ENCODE results near the gene SLC10A3. TPM values are rescaled to one million over a fixed set of nuclear protein-coding genes. Genes with fewer than 3 reads are reported as not detected.

Gene SLC10A3
- polyA plus RNA-seq, 1 of the 3 experiments (the other 2 are of a cell fraction), result 29.7 TPM

DNA sequence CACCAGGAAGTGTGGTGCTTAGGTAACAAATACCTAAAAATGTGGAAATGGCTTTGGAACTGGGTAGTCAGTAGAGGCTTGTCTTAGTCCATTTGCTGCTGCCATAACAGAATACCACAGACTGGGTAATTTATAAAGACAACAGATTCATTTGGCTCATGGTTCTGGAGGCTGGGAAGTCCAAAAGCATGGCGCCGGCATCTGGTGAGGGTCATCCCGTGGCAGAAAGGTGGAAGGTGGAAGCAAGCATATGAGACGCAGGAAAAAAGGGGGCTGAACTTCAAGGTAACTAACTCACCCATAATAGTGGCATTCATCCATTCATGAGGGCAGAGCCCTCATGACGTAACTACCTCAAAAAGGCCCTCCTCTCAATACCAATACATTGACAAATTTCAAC, 19.0 kb upstream of the SLC10A3 start:
- no peaks in the 10 kb centered on the region for H3F3A ChIP-seq (replicated peaks; ENCODE audit: insufficient read depth)
- H3K4me1 ChIP-seq (ENCODE audit: control insufficient read depth in 1 of 2, insufficient read depth in 2 of 2, low read depth in 1 of 2, low read length in 1 of 2), result no peaks in the 10 kb centered on the region
- TF ChIP-seq MEF2A (IDR thresholded peaks at IDR 0.05; ENCODE audit: borderline replicate concordance, low read depth), result no peak
- TF ChIP-seq FOXJ3 (CRISPR knock-in tag; IDR thresholded peaks at IDR 0.05), result no peak
- TF ChIP-seq SMC3 (IDR thresholded peaks at IDR 0.05; ENCODE audit: low read depth, low read length), result no peak
- no peak for TF ChIP-seq RXRA (IDR thresholded peaks at IDR 0.05; ENCODE audit: borderline replicate concordance, low read depth)
- TF ChIP-seq, protein P1, sequence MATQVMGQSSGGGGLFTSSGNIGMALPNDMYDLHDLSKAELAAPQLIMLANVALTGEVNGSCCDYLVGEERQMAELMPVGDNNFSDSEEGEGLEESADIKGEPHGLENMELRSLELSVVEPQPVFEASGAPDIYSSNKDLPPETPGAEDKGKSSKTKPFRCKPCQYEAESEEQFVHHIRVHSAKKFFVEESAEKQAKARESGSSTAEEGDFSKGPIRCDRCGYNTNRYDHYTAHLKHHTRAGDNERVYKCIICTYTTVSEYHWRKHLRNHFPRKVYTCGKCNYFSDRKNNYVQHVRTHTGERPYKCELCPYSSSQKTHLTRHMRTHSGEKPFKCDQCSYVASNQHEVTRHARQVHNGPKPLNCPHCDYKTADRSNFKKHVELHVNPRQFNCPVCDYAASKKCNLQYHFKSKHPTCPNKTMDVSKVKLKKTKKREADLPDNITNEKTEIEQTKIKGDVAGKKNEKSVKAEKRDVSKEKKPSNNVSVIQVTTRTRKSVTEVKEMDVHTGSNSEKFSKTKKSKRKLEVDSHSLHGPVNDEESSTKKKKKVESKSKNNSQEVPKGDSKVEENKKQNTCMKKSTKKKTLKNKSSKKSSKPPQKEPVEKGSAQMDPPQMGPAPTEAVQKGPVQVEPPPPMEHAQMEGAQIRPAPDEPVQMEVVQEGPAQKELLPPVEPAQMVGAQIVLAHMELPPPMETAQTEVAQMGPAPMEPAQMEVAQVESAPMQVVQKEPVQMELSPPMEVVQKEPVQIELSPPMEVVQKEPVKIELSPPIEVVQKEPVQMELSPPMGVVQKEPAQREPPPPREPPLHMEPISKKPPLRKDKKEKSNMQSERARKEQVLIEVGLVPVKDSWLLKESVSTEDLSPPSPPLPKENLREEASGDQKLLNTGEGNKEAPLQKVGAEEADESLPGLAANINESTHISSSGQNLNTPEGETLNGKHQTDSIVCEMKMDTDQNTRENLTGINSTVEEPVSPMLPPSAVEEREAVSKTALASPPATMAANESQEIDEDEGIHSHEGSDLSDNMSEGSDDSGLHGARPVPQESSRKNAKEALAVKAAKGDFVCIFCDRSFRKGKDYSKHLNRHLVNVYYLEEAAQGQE (IDR thresholded peaks at IDR 0.05; ENCODE audit: low read depth, low read length), result no peak
- TF ChIP-seq GATA2 (CRISPR knock-in tag; IDR thresholded peaks at IDR 0.05), result no peak
- TF ChIP-seq, protein P2, sequence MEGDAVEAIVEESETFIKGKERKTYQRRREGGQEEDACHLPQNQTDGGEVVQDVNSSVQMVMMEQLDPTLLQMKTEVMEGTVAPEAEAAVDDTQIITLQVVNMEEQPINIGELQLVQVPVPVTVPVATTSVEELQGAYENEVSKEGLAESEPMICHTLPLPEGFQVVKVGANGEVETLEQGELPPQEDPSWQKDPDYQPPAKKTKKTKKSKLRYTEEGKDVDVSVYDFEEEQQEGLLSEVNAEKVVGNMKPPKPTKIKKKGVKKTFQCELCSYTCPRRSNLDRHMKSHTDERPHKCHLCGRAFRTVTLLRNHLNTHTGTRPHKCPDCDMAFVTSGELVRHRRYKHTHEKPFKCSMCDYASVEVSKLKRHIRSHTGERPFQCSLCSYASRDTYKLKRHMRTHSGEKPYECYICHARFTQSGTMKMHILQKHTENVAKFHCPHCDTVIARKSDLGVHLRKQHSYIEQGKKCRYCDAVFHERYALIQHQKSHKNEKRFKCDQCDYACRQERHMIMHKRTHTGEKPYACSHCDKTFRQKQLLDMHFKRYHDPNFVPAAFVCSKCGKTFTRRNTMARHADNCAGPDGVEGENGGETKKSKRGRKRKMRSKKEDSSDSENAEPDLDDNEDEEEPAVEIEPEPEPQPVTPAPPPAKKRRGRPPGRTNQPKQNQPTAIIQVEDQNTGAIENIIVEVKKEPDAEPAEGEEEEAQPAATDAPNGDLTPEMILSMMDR (IDR thresholded peaks at IDR 0.05), result no peak
- no peak for TF ChIP-seq TCF12 (IDR thresholded peaks at IDR 0.05)
- no peak overlapping the region for H3K9ac ChIP-seq
- no peaks in the 10 kb centered on the region for H3K36me3 ChIP-seq (replicated peaks in 1 of 2; ENCODE audit: control insufficient read depth in 1 of 2, insufficient read depth in 2 of 2, low read length in 1 of 2)
- 69% methylated on average over 5 of the region's 5 CpGs for WGBS (ENCODE audit: low lambda C conversion rate)
- no peak overlapping the region for H3K4me3 ChIP-seq (ENCODE audit: low read depth in 2 of 2, low read length in 1 of 2)
- no peaks in the 10 kb centered on the region for H3K9me3 ChIP-seq
- H4K20me1 ChIP-seq (ENCODE audit: insufficient read depth), result no peaks in the 10 kb centered on the region
- no peaks in the 10 kb centered on the region for H3K9me2 ChIP-seq
- no peaks in the 10 kb centered on the region for H3K79me2 ChIP-seq (ENCODE audit: insufficient read depth)
- H2AFZ ChIP-seq (ENCODE audit: low read depth), result no peak overlapping the region
- H3K27ac ChIP-seq (ENCODE audit: low read depth in 2 of 2, low read length in 1 of 2), result no peak overlapping the region
- H3K4me2 ChIP-seq, result no peak overlapping the region
- no peaks in the 10 kb centered on the region; the same call in 1 of the 2 replicates for H3K27me3 ChIP-seq (ENCODE audit: insufficient read depth)
- ChIA-PET POLR2A (no interaction called here), CTCF (no interaction called here)
- no peak for DNase-seq

DNA sequence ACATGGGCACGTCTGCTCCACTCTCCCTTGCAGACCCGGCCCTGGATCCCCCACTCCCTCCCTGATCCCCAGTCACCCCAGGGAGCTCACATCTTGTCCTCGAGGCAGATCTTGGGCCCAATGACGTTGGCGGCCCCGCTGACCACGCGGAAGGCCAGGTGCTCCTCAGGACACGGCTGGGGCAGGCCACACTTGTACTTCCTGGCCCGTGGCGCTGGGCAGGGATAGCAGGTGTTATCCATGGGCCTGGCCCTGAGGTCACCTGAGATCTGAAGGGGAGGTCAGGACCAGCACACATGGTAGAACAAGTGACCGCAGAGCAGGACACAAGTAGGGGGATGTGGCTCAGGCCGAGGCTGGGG, 17.9 kb upstream of the SLC10A3 start:
- H3K9me3 ChIP-seq, result no peaks in the 10 kb centered on the region
- H3K4me2 ChIP-seq, result no peak overlapping the region
- ChIA-PET CTCF (no interaction called here), POLR2A (no interaction called here)
- no peaks in the 10 kb centered on the region for H3F3A ChIP-seq (replicated peaks; ENCODE audit: insufficient read depth)
- H2AFZ ChIP-seq (ENCODE audit: low read depth), result no peak overlapping the region
- 41% methylated on average over 8 of the region's 13 CpGs for WGBS (ENCODE audit: low lambda C conversion rate)
- no peaks in the 10 kb centered on the region for H3K79me2 ChIP-seq (ENCODE audit: insufficient read depth)
- no peak overlapping the region for H3K4me3 ChIP-seq (ENCODE audit: low read depth in 2 of 2, low read length in 1 of 2)
- no peaks in the 10 kb centered on the region for H3K9me2 ChIP-seq
- TF ChIP-seq, protein P3, sequence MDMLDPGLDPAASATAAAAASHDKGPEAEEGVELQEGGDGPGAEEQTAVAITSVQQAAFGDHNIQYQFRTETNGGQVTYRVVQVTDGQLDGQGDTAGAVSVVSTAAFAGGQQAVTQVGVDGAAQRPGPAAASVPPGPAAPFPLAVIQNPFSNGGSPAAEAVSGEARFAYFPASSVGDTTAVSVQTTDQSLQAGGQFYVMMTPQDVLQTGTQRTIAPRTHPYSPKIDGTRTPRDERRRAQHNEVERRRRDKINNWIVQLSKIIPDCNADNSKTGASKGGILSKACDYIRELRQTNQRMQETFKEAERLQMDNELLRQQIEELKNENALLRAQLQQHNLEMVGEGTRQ (IDR thresholded peaks at IDR 0.05; ENCODE audit: borderline replicate concordance, low read depth, low read length), result no peak
- no peak for TF ChIP-seq RXRA (IDR thresholded peaks at IDR 0.05; ENCODE audit: borderline replicate concordance, low read depth)
- TF ChIP-seq NFIC (IDR thresholded peaks at IDR 0.05; ENCODE audit: borderline replicate concordance), result no peak
- TF ChIP-seq, protein P4, sequence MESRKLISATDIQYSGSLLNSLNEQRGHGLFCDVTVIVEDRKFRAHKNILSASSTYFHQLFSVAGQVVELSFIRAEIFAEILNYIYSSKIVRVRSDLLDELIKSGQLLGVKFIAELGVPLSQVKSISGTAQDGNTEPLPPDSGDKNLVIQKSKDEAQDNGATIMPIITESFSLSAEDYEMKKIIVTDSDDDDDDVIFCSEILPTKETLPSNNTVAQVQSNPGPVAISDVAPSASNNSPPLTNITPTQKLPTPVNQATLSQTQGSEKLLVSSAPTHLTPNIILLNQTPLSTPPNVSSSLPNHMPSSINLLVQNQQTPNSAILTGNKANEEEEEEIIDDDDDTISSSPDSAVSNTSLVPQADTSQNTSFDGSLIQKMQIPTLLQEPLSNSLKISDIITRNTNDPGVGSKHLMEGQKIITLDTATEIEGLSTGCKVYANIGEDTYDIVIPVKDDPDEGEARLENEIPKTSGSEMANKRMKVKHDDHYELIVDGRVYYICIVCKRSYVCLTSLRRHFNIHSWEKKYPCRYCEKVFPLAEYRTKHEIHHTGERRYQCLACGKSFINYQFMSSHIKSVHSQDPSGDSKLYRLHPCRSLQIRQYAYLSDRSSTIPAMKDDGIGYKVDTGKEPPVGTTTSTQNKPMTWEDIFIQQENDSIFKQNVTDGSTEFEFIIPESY (IDR thresholded peaks at IDR 0.05; ENCODE audit: borderline replicate concordance, low read depth), result no peak
- TF ChIP-seq, protein P5, sequence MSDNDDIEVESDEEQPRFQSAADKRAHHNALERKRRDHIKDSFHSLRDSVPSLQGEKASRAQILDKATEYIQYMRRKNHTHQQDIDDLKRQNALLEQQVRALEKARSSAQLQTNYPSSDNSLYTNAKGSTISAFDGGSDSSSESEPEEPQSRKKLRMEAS (IDR thresholded peaks at IDR 0.05; ENCODE audit: low read depth), result no peak
- no peak for TF ChIP-seq FOXJ3 (CRISPR knock-in tag; IDR thresholded peaks at IDR 0.05)
- no peak for TF ChIP-seq GATA2 (CRISPR knock-in tag; IDR thresholded peaks at IDR 0.05)
- TF ChIP-seq, protein P1 (IDR thresholded peaks at IDR 0.05; ENCODE audit: low read depth, low read length), result no peak
- TF ChIP-seq POLR2AphosphoS5 (IDR thresholded peaks at IDR 0.05; ENCODE audit: low read depth, low read length), result no peak
- TF ChIP-seq ELF1 (IDR thresholded peaks at IDR 0.05), result no peak
- H3K9ac ChIP-seq, result no peak overlapping the region
- no peaks in the 10 kb centered on the region for H3K36me3 ChIP-seq (replicated peaks in 1 of 2; ENCODE audit: control insufficient read depth in 1 of 2, insufficient read depth in 2 of 2, low read length in 1 of 2)
- no peaks in the 10 kb centered on the region; the same call in 1 of the 2 replicates for H3K27me3 ChIP-seq (ENCODE audit: insufficient read depth)
- no peak overlapping the region for H3K27ac ChIP-seq (ENCODE audit: low read depth in 2 of 2, low read length in 1 of 2)
- no peaks in the 10 kb centered on the region for H3K4me1 ChIP-seq (ENCODE audit: control insufficient read depth in 1 of 2, insufficient read depth in 2 of 2, low read depth in 1 of 2, low read length in 1 of 2)
- no peaks in the 10 kb centered on the region for H4K20me1 ChIP-seq (ENCODE audit: insufficient read depth)
- DNase-seq, result no peak
